ENCODE results near the gene LTA4H.

DNA sequence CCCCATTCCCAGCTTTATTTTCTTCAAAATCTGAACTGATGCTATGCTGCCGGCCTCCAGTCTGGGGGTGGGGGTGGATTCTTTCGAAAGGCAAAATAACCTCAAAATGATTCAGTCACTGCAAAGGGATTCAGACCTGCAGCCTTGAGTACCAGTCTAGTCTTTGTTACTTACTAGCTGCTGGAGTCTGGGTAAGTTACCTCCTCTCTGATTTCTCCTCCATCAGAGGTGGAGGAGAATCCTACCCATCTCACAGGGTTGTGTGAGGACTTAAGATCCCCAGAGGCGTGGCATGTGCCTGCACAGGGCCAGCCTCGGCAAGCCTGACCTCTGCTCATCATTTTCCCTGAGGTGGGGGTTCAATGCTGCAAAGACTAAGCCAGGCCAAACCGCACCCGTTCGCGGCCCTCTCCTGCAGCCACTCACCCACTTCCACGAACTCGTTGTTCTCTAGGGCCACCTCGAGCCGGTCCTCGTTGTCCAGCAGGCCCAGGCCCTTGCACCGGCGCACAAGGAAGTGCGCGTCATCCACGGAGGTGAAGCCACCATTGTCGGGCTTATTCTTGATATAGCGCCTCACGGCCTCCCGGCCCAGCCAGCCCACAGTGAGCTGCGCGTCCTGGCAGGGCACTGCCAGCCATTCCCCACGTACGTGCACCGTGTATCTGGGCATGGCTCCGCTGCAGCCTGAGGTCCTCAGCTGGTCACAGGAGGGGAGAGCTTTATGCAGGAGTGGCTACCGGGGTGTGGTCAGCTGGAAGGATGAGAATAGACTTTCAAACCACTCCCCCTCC, 40.0 kb downstream of the LTA4H start:
- TF ChIP-seq, protein P1, sequence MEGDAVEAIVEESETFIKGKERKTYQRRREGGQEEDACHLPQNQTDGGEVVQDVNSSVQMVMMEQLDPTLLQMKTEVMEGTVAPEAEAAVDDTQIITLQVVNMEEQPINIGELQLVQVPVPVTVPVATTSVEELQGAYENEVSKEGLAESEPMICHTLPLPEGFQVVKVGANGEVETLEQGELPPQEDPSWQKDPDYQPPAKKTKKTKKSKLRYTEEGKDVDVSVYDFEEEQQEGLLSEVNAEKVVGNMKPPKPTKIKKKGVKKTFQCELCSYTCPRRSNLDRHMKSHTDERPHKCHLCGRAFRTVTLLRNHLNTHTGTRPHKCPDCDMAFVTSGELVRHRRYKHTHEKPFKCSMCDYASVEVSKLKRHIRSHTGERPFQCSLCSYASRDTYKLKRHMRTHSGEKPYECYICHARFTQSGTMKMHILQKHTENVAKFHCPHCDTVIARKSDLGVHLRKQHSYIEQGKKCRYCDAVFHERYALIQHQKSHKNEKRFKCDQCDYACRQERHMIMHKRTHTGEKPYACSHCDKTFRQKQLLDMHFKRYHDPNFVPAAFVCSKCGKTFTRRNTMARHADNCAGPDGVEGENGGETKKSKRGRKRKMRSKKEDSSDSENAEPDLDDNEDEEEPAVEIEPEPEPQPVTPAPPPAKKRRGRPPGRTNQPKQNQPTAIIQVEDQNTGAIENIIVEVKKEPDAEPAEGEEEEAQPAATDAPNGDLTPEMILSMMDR (conservative IDR thresholded peaks at IDR 0.05; ENCODE audit: low read depth, low read length): no peak
- no peak for TF ChIP-seq POLR2A (IDR thresholded peaks at IDR 0.05; ENCODE audit: low read depth, low read length)
- no peak for TF ChIP-seq RCOR1 (IDR thresholded peaks at IDR 0.05; ENCODE audit: insufficient replicate concordance, low read length)
- no peak for TF ChIP-seq RAD21 (IDR thresholded peaks at IDR 0.05; ENCODE audit: low read length)
- TF ChIP-seq MXI1 (IDR thresholded peaks at IDR 0.05; ENCODE audit: borderline replicate concordance, low read depth, low read length): no peak
- TF ChIP-seq CHD1 (IDR thresholded peaks at IDR 0.05; ENCODE audit: low read depth, low read length): no peak
- TF ChIP-seq MAZ (IDR thresholded peaks at IDR 0.05; ENCODE audit: borderline replicate concordance, low read depth, low read length): no peak

Measured in IMR-90 (cell line).